HepG2 (cell line): ENCODE results near the gene NUDT8. TPM values are rescaled to one million over a fixed set of nuclear protein-coding genes. Genes with fewer than 3 reads are reported as not detected.
A peak's percentile ranks its signal among the peaks of the same experiment; 100 is the strongest.

Source experiments
- ASH2L ChIP-seq: fragments of 300-600, 200-600 bp; sonication (generic); IDR thresholded peaks from 2 replicates; pipeline ENCODE4 v1.7.0; 2017; ENCODE audit warnings: low read depth, mild to moderate bottlenecking, moderate library complexity, mixed read lengths, low read length; ENCODE audit not compliant: insufficient read length
- KAT2B ChIP-seq: fragments of 150-350 bp; IDR thresholded peaks from 2 replicates; pipeline ENCODE4 v1.6.1; 2014; ENCODE audit warnings: low read depth, low read length, borderline replicate concordance
- KLF11 ChIP-seq: IDR thresholded peaks from 2 replicates; pipeline ENCODE4 v1.6.1; 2016; ENCODE audit warnings: missing compliant biosample characterization
- SIX4 ChIP-seq: sonication (generic); formaldehyde crosslinking; IDR thresholded peaks from 2 replicates; pipeline ENCODE4 v1.4.0; 2020; ENCODE audit warnings: missing genetic modification reagents
- SOX13 ChIP-seq, 3 experiments: fragments of 450-650 bp in 1 of 3; sonication (generic) in 1 of 3; formaldehyde crosslinking in 1 of 3; IDR thresholded peaks in 2 of 3; conservative IDR thresholded peaks in 1 of 3; 2 replicates each; pipeline versions ENCODE4 v1.5.0 to v1.6.1; 2016 to 2020; ENCODE audit warnings: antibody characterized with exemption in 1 of 3, mild to moderate bottlenecking in 1 of 3, missing compliant biosample characterization in 1 of 3, missing genetic modification reagents in 1 of 3, moderate library complexity in 1 of 3
- SRSF9 ChIP-seq: fragments of 200-400 bp; formaldehyde crosslinking; IDR thresholded peaks from 2 replicates; pipeline ENCODE4 v1.6.1; 2018; ENCODE audit warnings: borderline replicate concordance, mild to moderate bottlenecking, low read depth, low read length; ENCODE audit not compliant: insufficient read depth, poor library complexity, severe bottlenecking
- YY1 ChIP-seq: IDR thresholded peaks from 2 replicates; pipeline ENCODE4 v1.6.1; 2011; ENCODE audit warnings: low read length, low read depth, moderate library complexity, mild to moderate bottlenecking; ENCODE audit not compliant: insufficient read depth, insufficient replicate concordance
- ZNF121 ChIP-seq: sonication (generic); formaldehyde crosslinking; IDR thresholded peaks from 2 replicates; pipeline ENCODE4 v1.5.0; 2020; ENCODE audit warnings: mild to moderate bottlenecking, missing genetic modification reagents
- ZNF234 ChIP-seq: sonication (generic); formaldehyde crosslinking; conservative IDR thresholded peaks from 2 replicates; pipeline ENCODE4 v1.5.1; 2020; ENCODE audit warnings: mild to moderate bottlenecking, missing genetic modification reagents
- ZNF30 ChIP-seq: sonication (generic); formaldehyde crosslinking; IDR thresholded peaks from 2 replicates; pipeline ENCODE4 v1.5.0; 2020; ENCODE audit warnings: mild to moderate bottlenecking, missing genetic modification reagents
- ZNF34 ChIP-seq: sonication (generic); formaldehyde crosslinking; IDR thresholded peaks from 2 replicates; pipeline ENCODE4 v1.4.0; 2020; ENCODE audit warnings: mild to moderate bottlenecking, missing genetic modification reagents, borderline replicate concordance
- ZNF75D ChIP-seq: sonication (generic); formaldehyde crosslinking; IDR thresholded peaks from 2 replicates; pipeline ENCODE4 v1.8.1; 2023; ENCODE audit warnings: missing genetic modification reagents, mild to moderate bottlenecking, borderline replicate concordance
- ZSCAN31 ChIP-seq: sonication (generic); formaldehyde crosslinking; IDR thresholded peaks from 2 replicates; pipeline ENCODE4 v1.5.0; 2020; ENCODE audit warnings: low read depth, mild to moderate bottlenecking, missing genetic modification reagents
- polyA plus RNA-seq, 8 experiments: library from polyadenylated mRNA; depleted of rRNA in 3 of 8; stranded (reverse) in 7 of 8; unstranded in 1 of 8; fragments of >200 nt; fragmentation: Illumina TruSeq in 4 of 8; extraction: Trizol in 4 of 8; gene quantifications; 2 replicates each; pipeline versions ENCODE4 v1.2.1 to v1.2.3, GENCODE V29; 2011 to 2016; ENCODE audit warnings: low read depth in 4 of 8, missing spikeins in 1 of 8, mixed read lengths in 1 of 8; ENCODE audit not compliant: insufficient read depth in 1 of 8
- total RNA-seq, 5 experiments: library from RNA; depleted of rRNA; stranded (reverse); fragments of >200 nt; fragmentation: Illumina TruSeq; extraction: Trizol; gene quantifications; 2 replicates each; pipeline ENCODE4 v1.2.3, GENCODE V29; 2016; ENCODE audit warnings: low read depth in 1 of 5
- TF ChIP-seq, protein P1 (sequence below): sonication (generic); formaldehyde crosslinking; IDR thresholded peaks from 2 replicates; pipeline ENCODE4 v1.5.0; 2020; ENCODE audit warnings: mild to moderate bottlenecking, missing genetic modification reagents, moderate library complexity
- TF ChIP-seq, protein P2 (sequence below): sonication (generic); formaldehyde crosslinking; IDR thresholded peaks from 2 replicates; pipeline ENCODE4 v1.5.0; 2020; ENCODE audit warnings: mild to moderate bottlenecking, missing genetic modification reagents, borderline replicate concordance
- TF ChIP-seq, protein P3 (sequence below): sonication (generic); formaldehyde crosslinking; IDR thresholded peaks from 2 replicates; pipeline ENCODE4 v1.8.1; 2023; ENCODE audit warnings: mild to moderate bottlenecking, missing genetic modification reagents, borderline replicate concordance
- TF ChIP-seq, protein P4 (sequence below): sonication (generic); formaldehyde crosslinking; IDR thresholded peaks from 2 replicates; pipeline ENCODE4 v1.4.0; 2020; ENCODE audit warnings: mild to moderate bottlenecking, missing genetic modification reagents
- TF ChIP-seq, protein P5 (sequence below): sonication (generic); formaldehyde crosslinking; conservative IDR thresholded peaks from 2 replicates; pipeline ENCODE4 v1.4.0; 2020; ENCODE audit warnings: missing genetic modification reagents

The NUDT8 gene
- total and polyA plus RNA-seq, 2 of the 13 experiments (the other 11 are each of a cell fraction or from before 2014, with no cell fraction given): 6.7 to 25.8 TPM

DNA sequence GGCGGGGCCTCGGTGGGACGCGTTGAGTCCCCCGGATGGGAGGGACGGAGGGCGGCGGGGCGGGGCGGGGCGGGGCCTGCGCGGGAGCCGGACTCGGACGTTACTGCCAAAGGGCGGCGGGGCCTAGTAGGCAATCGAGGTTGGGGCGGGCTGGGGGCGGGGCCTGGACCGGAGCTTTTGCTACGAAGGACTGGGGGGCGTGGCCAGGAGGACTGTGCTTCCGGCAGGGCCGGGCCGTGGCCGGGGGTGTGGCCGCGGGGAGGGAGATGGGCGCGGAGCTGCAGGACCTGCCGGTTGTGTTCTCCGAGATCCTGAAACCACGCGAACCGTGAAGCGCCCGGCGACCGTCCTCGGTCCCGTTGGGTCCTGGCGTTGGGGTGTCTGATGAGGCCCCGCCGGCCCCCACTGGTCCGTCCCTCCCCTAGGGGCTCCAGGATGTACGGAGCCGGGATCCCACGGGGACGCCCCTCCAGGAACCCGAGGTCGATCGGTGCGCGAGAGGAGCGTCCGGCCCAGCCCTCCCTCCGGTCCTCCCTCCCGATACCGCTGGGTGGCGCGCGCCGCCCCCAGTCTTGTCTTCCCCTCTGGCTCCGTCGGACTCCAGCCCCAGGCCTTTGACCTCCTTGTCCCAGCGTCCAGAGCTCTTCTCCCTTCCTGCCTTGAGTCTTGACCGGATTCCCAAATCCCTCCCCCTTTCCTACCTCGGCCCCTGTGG, 648 bp upstream of the NUDT8 start (continued):
- TF ChIP-seq, protein P1, sequence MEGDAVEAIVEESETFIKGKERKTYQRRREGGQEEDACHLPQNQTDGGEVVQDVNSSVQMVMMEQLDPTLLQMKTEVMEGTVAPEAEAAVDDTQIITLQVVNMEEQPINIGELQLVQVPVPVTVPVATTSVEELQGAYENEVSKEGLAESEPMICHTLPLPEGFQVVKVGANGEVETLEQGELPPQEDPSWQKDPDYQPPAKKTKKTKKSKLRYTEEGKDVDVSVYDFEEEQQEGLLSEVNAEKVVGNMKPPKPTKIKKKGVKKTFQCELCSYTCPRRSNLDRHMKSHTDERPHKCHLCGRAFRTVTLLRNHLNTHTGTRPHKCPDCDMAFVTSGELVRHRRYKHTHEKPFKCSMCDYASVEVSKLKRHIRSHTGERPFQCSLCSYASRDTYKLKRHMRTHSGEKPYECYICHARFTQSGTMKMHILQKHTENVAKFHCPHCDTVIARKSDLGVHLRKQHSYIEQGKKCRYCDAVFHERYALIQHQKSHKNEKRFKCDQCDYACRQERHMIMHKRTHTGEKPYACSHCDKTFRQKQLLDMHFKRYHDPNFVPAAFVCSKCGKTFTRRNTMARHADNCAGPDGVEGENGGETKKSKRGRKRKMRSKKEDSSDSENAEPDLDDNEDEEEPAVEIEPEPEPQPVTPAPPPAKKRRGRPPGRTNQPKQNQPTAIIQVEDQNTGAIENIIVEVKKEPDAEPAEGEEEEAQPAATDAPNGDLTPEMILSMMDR (CRISPR knock-in tag): peak; percentile 97
- peak; percentile 35 for TF ChIP-seq ASH2L
- TF ChIP-seq, protein P2, sequence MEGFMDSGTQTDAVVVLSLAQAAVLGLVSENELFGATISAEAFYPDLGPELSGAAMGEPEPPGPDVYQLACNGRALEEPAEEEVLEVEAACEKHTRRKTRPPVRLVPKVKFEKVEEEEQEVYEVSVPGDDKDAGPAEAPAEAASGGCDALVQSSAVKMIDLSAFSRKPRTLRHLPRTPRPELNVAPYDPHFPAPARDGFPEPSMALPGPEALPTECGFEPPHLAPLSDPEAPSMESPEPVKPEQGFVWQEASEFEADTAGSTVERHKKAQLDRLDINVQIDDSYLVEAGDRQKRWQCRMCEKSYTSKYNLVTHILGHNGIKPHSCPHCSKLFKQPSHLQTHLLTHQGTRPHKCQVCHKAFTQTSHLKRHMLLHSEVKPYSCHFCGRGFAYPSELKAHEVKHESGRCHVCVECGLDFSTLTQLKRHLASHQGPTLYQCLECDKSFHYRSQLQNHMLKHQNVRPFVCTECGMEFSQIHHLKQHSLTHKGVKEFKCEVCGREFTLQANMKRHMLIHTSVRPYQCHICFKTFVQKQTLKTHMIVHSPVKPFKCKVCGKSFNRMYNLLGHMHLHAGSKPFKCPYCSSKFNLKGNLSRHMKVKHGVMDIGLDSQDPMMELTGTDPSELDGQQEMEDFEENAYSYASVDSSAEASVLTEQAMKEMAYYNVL (CRISPR knock-in tag): peak; percentile 73; the same call in 1 of the 2 replicates
- TF ChIP-seq ZNF75D (CRISPR knock-in tag): no peak
- TF ChIP-seq, protein P3, sequence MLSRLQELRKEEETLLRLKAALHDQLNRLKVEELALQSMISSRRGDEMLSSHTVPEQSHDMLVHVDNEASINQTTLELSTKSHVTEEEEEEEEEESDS (CRISPR knock-in tag): no peak
- TF ChIP-seq KLF11: 0 out of 2 replicates have a peak, but pooled peaks have one; percentile 41
- TF ChIP-seq KAT2B: no peak
- TF ChIP-seq, protein P4, sequence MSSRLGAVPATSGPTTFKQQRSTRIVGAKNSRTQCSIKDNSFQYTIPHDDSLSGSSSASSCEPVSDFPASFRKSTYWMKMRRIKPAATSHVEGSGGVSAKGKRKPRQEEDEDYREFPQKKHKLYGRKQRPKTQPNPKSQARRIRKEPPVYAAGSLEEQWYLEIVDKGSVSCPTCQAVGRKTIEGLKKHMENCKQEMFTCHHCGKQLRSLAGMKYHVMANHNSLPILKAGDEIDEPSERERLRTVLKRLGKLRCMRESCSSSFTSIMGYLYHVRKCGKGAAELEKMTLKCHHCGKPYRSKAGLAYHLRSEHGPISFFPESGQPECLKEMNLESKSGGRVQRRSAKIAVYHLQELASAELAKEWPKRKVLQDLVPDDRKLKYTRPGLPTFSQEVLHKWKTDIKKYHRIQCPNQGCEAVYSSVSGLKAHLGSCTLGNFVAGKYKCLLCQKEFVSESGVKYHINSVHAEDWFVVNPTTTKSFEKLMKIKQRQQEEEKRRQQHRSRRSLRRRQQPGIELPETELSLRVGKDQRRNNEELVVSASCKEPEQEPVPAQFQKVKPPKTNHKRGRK: no peak
- TF ChIP-seq ZNF121 (CRISPR knock-in tag): 0 out of 2 replicates have a peak, but pooled peaks have one; percentile 7
- TF ChIP-seq, protein P5, sequence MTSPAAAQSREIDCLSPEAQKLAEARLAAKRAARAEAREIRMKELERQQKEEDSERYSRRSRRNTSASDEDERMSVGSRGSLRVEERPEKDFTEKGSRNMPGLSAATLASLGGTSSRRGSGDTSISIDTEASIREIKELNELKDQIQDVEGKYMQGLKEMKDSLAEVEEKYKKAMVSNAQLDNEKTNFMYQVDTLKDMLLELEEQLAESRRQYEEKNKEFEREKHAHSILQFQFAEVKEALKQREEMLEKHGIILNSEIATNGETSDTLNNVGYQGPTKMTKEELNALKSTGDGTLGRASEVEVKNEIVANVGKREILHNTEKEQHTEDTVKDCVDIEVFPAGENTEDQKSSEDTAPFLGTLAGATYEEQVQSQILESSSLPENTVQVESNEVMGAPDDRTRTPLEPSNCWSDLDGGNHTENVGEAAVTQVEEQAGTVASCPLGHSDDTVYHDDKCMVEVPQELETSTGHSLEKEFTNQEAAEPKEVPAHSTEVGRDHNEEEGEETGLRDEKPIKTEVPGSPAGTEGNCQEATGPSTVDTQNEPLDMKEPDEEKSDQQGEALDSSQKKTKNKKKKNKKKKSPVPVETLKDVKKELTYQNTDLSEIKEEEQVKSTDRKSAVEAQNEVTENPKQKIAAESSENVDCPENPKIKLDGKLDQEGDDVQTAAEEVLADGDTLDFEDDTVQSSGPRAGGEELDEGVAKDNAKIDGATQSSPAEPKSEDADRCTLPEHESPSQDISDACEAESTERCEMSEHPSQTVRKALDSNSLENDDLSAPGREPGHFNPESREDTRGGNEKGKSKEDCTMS (CRISPR knock-in tag): no peak
- no peak for TF ChIP-seq SOX13 (IDR thresholded peaks at IDR 0.05)
- TF ChIP-seq SOX13 (CRISPR knock-in tag; conservative IDR thresholded peaks at IDR 0.05 in 1 of 2, IDR thresholded peaks at IDR 0.05 in 1 of 2): peak in 1 of 2 experiments; percentile 50; a peak in 1 of 4 replicates
- no peak for TF ChIP-seq SRSF9
- TF ChIP-seq ZNF234: no peak
- TF ChIP-seq YY1: no peak
- TF ChIP-seq ZNF30 (CRISPR knock-in tag): no peak
- no peak for TF ChIP-seq ZSCAN31 (CRISPR knock-in tag)
- TF ChIP-seq ZNF34 (CRISPR knock-in tag): no peak
- TF ChIP-seq SIX4 (CRISPR knock-in tag): no peak
